Right kidney (tissue), 1 donor: ENCODE measurements around the gene SOX4.

Experiments
- DNase-seq: peaks from one replicate; pipeline ENCODE4 v3.0.0-alpha.2; 2016

The SOX4 gene

GRCh38 chr6:21612067-21612745, 18.7 kb downstream of the SOX4 start:
- no peak for DNase-seq

- DNase-seq = no peak
Observed at GRCh38 chr6:21613809-21614208, 20.3 kb downstream of the SOX4 start.

GRCh38 chr6:21614226-21614625, 20.7 kb downstream of the SOX4 start:
- DNase-seq = no peak

- DNase-seq = no peak
Observed at GRCh38 chr6:21615504-21615903, 22.0 kb downstream of the SOX4 start.

GRCh38 chr6:21616005-21616404, 22.5 kb downstream of the SOX4 start:
- DNase-seq = no peak

GRCh38 chr6:21625642-21626041, 32.1 kb downstream of the SOX4 start:
- DNase-seq = no peak

GRCh38 chr6:21626756-21627155, 33.2 kb downstream of the SOX4 start:
- no peak for DNase-seq

GRCh38 chr6:21628160-21628559, 34.6 kb downstream of the SOX4 start:
- no peak for DNase-seq

GRCh38 chr6:21633511-21634109, 40.1 kb downstream of the SOX4 start:
- DNase-seq = no peak

- no peak for DNase-seq
Observed at GRCh38 chr6:21634582-21634981, 41.0 kb downstream of the SOX4 start.

GRCh38 chr6:21636876-21637275, 43.3 kb downstream of the SOX4 start:
- DNase-seq = no peak

GRCh38 chr6:21639316-21639715, 45.8 kb downstream of the SOX4 start:
- DNase-seq = no peak
